Stimulated activated effector memory CD8-positive, alpha-beta T cell treated with anti-CD3 and anti-CD28 coated beads, Interleukin-12 subunit alpha, Interleukin-12 subunit beta, amount 100 ng/mL, for 72 hours (primary cell): ENCODE results near the gene SLC44A5.

Source experiments
- ATAC-seq: fragments of 150-1000 bp; cut with Tn5 transposase; 2 replicates; pipeline ENCODE4 v1.10.0; 2021
- DNase-seq, 2 donors: peaks; one replicate each; pipeline ENCODE4 v3.0.0; 2021 to 2022; ENCODE audit warnings: low spot score in 2 of 2
- H3K27ac Mint-ChIP-seq: one replicate; pipeline ENCODE4 v1.8.0; 2022; ENCODE audit warnings: mild to moderate bottlenecking, mixed read lengths
- H3K36me3 Mint-ChIP-seq: one replicate; pipeline ENCODE4 v1.8.0; 2022; ENCODE audit warnings: mild to moderate bottlenecking, mixed read lengths
- H3K4me1 Mint-ChIP-seq: one replicate; pipeline ENCODE4 v1.8.0; 2022; ENCODE audit warnings: mixed read lengths
- H3K4me3 Mint-ChIP-seq: one replicate; pipeline ENCODE4 v1.8.0; 2022; ENCODE audit warnings: mild to moderate bottlenecking, mixed read lengths
- H3K9me3 Mint-ChIP-seq: one replicate; pipeline ENCODE4 v1.8.0; 2022; ENCODE audit warnings: mixed read lengths

Gene SLC44A5

DNA sequence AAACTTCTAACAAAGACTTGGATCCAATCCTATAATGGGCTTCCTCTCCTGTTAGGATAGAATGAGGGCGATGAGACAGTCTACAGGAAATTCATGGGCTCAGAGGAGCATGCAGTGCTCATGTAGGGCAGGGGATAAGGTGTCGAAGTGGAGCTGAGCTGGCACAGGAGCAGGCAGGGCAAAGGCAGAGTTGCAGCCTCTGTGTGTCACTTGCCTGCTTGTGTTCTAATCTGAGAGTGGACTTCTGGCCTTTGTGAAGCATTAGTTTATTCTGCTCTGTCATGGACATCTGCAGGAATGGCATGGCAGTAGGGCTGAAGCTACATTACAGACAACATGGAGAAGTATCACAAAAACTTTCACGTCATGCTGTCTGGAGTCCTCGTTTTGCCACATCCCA is 444.1 kb downstream of the SLC44A5 start:
- no peaks in the 10 kb centered on the region for H3K4me1 Mint-ChIP-seq
- DNase-seq (no peak), ATAC-seq (no peak)
- H3K27ac Mint-ChIP-seq = no peak overlapping the region
- H3K4me3 Mint-ChIP-seq = no peak overlapping the region
- H3K9me3 Mint-ChIP-seq = peaks cover 9% of the 10 kb centered on the region
- H3K36me3 Mint-ChIP-seq = no peaks in the 10 kb centered on the region

- Mint-ChIP-seq H3K9me3 (peaks cover 9% of the 10 kb centered on the region), H3K4me3 (no peak overlapping the region), H3K4me1 (no peaks in the 10 kb centered on the region)
Measured at GRCh38 chr1:75165264-75165663, 445.6 kb downstream of the SLC44A5 start.

GRCh38 chr1:75159154-75159553 is 451.8 kb downstream of the SLC44A5 start:
- Mint-ChIP-seq H3K9me3 (peaks cover 2% of the 10 kb centered on the region), H3K4me1 (no peaks in the 10 kb centered on the region), H3K4me3 (no peak overlapping the region), H3K36me3 (no peaks in the 10 kb centered on the region), H3K27ac (no peak overlapping the region)
- ATAC-seq (no peak), DNase-seq (no peak)

More at GRCh38 chr1:75165264-75165663, 445.6 kb downstream of the SLC44A5 start:
- no peak overlapping the region for H3K27ac Mint-ChIP-seq
- ATAC-seq = no peak
- no peak for DNase-seq
- no peaks in the 10 kb centered on the region for H3K36me3 Mint-ChIP-seq
